ENCODE data around the gene COX7A2L.

COX7A2L gene

GRCh38 chr2:42315844-42316470, 45.1 kb downstream of the COX7A2L start:
- Histone ChIP-seq H3K4me3 (replicated peaks; ENCODE audit: low read depth, low read length) (no peak overlapping the region), H3K36me3 (ENCODE audit: control insufficient read depth, insufficient read depth, low read length) (peaks cover 7% of the 10 kb centered on the region), H3K27me3 (replicated peaks; ENCODE audit: control insufficient read depth, insufficient read depth, low read length) (no peaks in the 10 kb centered on the region)
- no peak for DNase-seq (ENCODE audit: extremely low read depth, insufficient read length)
- TF ChIP-seq CTCF (IDR thresholded peaks at IDR 0.05; ENCODE audit: insufficient read depth, low read length, poor library complexity, severe bottlenecking), result no peak

- no peak overlapping the region for H3K4me3 ChIP-seq (replicated peaks; ENCODE audit: low read depth, low read length)
- DNase-seq (ENCODE audit: extremely low read depth, insufficient read length), result no peak
- peaks cover 7% of the 10 kb centered on the region for H3K36me3 ChIP-seq (ENCODE audit: control insufficient read depth, insufficient read depth, low read length)
- no peaks in the 10 kb centered on the region for H3K27me3 ChIP-seq (replicated peaks; ENCODE audit: control insufficient read depth, insufficient read depth, low read length)
- TF ChIP-seq CTCF (IDR thresholded peaks at IDR 0.05; ENCODE audit: insufficient read depth, low read length, poor library complexity, severe bottlenecking), result no peak
These were observed 46.0 kb downstream of the COX7A2L start for GRCh38 chr2:42314892-42315468.

GRCh38 chr2:42312106-42312505, 48.9 kb downstream of the COX7A2L start:
- no peak for DNase-seq (ENCODE audit: extremely low read depth, insufficient read length)
- H3K36me3 ChIP-seq (ENCODE audit: control insufficient read depth, insufficient read depth, low read length), result peaks cover 2% of the 10 kb centered on the region
- no peak overlapping the region for H3K4me3 ChIP-seq (replicated peaks; ENCODE audit: low read depth, low read length)
- no peaks in the 10 kb centered on the region for H3K27me3 ChIP-seq (replicated peaks; ENCODE audit: control insufficient read depth, insufficient read depth, low read length)
- TF ChIP-seq CTCF (IDR thresholded peaks at IDR 0.05; ENCODE audit: insufficient read depth, low read length, poor library complexity, severe bottlenecking), result no peak

GRCh38 chr2:42310007-42310515, 51.0 kb downstream of the COX7A2L start:
- DNase-seq (ENCODE audit: extremely low read depth, insufficient read length), result no peak
- TF ChIP-seq CTCF (IDR thresholded peaks at IDR 0.05; ENCODE audit: insufficient read depth, low read length, poor library complexity, severe bottlenecking), result no peak
- no peaks in the 10 kb centered on the region for H3K36me3 ChIP-seq (ENCODE audit: control insufficient read depth, insufficient read depth, low read length)
- H3K27me3 ChIP-seq (replicated peaks; ENCODE audit: control insufficient read depth, insufficient read depth, low read length), result no peaks in the 10 kb centered on the region
- H3K4me3 ChIP-seq (replicated peaks; ENCODE audit: low read depth, low read length), result no peak overlapping the region

GRCh38 chr2:42309366-42309765, 51.7 kb downstream of the COX7A2L start:
- Histone ChIP-seq H3K27me3 (replicated peaks; ENCODE audit: control insufficient read depth, insufficient read depth, low read length) (no peaks in the 10 kb centered on the region), H3K4me3 (replicated peaks; ENCODE audit: low read depth, low read length) (no peak overlapping the region), H3K36me3 (ENCODE audit: control insufficient read depth, insufficient read depth, low read length) (no peaks in the 10 kb centered on the region)
- DNase-seq (ENCODE audit: extremely low read depth, insufficient read length), result no peak
- TF ChIP-seq CTCF (IDR thresholded peaks at IDR 0.05; ENCODE audit: insufficient read depth, low read length, poor library complexity, severe bottlenecking), result no peak

Measured in GM06990 (cell line).